Upper lobe of left lung (tissue), 4 donors: ENCODE measurements around the gene PRODH.

Source experiments
- CTCF ChIP-seq, 6 experiments: fragments of 450-650 bp in 4 of 6; fragments of 200-600 bp in 2 of 6; sonication (generic) in 2 of 6; IDR thresholded peaks; one replicate each; pipeline ENCODE4 v1.5.1; 2016 to 2019; ENCODE audit warnings: antibody characterized with exemption in 6 of 6
- EP300 ChIP-seq, 4 donors: sonication (generic); formaldehyde crosslinking; IDR thresholded peaks; one replicate each; pipeline ENCODE4 v1.5.1; 2017; ENCODE audit warnings: antibody characterized with exemption in 4 of 4, control low read depth in 2 of 4

GRCh38 chr22:18980829-18981228 is 44.7 kb upstream of the PRODH start:
- no peak for TF ChIP-seq EP300 (IDR thresholded peaks at IDR 0.05)
- no peak for TF ChIP-seq CTCF (IDR thresholded peaks at IDR 0.05)
